DMS53 treated with DMSO at 0.1 percent for 48 hours (cell line): ENCODE data around the gene ZP1.
"Not testable (repeated sequence)": the region's sequence is repeated elsewhere in the genome, so short reads cannot be mapped to it uniquely, and the experiment has no call there.

ENCODE experiments used
- DNase-seq: peaks from one replicate; lab custom pipeline; 2025; ENCODE audit not compliant: unreplicated experiment; lab: John Stamatoyannopoulos, UW

The ZP1 gene, protein sequence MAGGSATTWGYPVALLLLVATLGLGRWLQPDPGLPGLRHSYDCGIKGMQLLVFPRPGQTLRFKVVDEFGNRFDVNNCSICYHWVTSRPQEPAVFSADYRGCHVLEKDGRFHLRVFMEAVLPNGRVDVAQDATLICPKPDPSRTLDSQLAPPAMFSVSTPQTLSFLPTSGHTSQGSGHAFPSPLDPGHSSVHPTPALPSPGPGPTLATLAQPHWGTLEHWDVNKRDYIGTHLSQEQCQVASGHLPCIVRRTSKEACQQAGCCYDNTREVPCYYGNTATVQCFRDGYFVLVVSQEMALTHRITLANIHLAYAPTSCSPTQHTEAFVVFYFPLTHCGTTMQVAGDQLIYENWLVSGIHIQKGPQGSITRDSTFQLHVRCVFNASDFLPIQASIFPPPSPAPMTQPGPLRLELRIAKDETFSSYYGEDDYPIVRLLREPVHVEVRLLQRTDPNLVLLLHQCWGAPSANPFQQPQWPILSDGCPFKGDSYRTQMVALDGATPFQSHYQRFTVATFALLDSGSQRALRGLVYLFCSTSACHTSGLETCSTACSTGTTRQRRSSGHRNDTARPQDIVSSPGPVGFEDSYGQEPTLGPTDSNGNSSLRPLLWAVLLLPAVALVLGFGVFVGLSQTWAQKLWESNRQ

DNA sequence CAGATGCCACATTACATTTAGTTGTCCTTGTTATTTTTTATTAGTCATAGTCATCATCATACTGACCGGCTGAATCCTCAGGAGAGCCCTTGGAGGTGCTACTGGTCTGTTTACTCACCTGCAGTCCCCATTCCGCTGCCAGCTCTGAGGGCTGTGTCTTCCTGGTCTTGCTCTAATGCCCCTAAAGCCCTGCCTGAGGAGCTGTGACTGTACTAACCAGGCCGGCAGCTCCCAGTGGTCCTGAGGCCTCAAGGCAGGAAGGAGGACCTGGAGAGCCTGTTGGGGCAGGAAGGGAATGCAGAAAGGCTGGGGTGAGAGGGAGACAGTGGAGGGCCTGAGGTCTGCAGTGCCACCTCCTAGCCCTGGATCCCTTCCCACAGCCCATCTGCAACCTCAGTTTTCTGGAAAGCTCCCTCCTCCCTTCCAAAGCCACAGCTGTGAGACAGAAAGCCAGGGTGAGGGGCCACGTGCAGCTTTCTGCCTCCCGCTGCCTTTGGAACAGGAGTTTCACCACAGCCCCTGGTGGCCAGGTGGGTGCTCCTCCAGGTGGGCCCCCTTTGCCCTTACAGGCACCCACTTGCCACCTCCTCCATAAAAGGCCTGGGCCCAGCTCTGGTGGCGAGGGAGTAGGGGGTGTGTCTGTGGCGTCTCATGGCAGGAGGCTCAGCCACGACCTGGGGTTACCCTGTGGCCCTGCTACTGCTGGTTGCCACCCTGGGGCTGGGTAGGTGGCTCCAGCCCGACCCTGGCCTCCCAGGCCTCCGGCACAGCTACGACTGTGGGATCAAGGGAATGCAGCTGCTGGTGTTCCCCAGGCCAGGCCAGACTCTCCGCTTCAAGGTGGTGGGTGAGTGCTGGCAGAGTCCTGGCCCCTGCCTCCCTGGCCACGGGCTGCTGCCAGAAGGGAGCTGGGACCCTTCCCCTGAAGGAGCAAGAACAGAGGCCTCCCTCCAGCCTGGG lies at the start of gene ZP1:
Gene ZP1, plus strand, starts transcription at position 632 of the 960 bp plus-strand sequence. Its CDS starts 20 bp downstream, at position 652.
- peak; percentile 96 for DNase-seq

DNA sequence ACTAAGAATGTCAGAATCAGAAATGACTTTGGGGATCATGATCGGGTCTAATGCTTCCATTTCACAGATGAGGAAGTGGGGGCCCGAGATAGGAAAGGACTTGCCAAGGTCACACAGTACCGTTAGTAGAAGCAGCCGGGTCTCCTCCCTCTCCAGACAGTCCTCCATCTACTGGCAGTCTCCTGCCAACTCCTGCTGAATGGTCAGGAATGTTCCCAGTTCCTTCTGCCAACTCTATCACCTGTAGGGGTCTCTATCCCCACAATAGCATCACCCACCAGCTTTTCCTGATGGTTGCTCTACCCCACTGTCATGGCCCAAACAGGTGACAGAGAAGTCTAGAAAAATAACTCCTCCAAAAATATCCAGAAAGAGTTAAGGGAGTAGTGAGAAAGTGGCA lies 49.3 kb upstream of the ZP1 start:
- DNase-seq: no peak

DNA sequence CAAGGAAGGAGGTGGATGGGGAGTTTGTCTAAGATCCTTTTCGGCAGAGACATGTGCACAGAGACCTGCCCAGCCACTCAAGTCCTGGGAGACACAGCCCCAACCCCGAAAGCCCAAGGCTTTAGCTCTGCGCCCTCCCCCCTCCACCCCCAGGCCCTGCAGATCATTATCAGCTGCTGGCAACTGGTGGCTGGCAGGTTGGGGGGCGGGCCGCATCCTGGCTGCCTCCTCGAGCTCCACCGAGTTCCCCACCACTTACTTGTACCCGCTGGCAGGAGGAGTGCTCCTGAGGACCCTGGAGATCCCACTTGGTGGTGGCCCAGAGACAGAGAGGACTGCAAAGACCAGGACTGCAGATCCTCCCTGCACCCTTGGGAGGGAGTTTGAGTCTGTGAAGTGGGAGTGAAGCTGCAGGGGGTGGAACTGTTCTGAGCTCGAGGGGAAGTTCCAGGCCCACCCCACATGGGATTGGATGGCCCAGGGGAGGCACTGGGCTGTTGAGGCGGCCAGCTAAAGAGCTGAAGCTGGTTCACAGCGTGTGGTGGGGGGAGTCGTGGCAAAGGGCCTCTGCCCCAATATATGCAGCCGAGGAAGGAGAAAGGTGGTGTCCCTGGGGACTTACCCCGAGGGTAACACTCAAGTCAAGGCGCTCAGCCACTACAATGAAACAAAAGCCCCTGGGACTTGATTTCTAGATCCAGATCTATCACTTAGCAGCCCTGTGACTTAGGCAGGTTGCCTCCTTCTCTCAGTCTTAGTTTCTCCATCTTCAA lies 45.3 kb upstream of the ZP1 start:
- DNase-seq: no peak

DNA sequence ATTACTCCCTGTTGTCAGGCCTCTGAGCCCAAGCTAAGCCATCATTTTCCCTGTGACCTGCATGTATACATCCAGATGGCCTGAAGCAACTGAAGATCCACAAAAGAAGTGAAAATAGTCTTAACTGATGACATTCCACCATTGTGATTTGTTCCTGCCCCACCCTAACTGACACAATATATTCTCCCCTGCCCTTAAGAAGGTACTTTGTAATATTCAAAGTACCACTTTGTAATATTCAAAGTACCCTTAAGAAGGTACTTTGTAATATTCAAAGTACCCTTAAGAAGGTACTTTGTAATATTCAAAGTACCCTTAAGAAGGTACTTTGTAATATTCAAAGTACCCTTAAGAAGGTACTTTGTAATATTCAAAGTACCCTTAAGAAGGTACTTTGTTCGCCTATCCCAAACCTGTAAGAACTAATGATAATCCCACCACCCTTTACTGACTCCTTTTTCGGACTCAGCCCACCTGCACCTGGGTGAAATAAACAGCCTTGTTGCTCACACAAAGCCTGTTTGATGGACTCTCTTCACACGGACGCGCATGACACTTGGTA lies 43.5 kb upstream of the ZP1 start:
- not testable (repeated sequence) for DNase-seq

DNA sequence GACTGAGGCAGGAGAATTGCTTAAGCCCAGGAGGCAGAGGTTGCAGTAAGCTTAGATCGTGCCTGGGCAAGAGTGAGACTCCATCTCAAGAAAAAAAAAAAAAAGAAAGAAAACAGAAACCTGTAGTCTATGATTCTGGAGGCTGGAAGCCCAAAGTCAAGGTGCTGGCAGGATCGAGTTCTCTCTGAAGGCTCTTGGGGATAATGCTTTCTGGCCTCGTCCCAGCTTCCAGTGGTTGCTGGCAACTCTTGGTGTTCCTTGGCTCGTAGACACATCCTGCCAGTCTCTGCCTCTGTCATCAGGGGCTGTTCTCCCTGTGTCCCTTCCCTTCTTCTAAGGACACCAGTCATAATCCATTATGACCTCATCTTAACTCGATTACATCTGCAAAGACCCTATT lies 42.2 kb upstream of the ZP1 start:
- DNase-seq: no peak

DNA sequence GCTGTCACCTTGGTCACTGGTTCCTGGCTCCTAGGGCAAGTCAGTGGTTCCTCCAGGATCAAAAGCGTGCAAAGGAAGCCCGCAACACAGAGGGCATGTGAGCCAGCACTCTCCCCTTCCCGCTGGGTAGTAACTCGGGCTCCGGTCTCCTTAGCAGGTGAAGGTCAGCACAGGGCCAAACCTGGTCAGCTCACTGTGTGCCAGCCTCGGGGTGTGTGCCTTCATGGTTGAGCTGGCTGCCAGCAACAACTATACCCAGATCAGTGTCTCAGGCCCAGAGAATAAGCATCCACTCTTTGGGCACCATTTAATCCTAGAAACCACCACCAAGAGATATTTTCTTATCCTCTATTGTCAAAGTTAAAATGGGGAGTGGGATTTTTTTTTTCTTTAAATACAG lies 41.6 kb upstream of the ZP1 start:
- no peak for DNase-seq

DNA sequence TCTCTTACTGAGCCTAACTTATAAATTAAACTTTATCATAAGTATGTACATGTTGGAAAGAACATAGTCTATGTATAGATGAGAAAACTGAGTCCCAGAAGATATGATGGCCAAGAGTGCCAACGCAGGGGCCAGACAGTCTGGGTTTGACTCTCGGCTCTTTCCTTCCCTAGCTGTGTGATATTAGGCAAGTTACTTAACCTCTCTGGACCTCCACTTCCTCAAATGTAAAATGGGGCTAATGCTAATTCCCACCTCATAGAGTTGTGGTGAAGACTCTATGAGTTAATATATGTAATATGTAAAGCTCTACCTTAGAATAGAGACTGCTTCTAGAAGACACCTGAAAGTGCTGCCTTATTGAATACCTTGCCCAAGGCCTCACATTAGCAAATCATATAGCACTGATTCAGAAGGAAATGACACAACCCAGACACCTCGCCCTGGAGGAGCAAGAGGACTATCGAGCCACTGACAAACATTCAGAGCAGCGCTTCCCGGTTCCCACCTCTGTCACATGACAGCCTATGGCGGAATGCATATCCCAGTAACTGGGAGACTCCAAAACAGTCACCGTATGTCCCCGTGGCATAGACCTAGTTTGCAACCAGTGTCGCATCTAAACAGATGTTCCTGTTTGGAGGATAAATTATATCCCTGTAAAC lies 36.7 kb upstream of the ZP1 start:
- no peak for DNase-seq

DNA sequence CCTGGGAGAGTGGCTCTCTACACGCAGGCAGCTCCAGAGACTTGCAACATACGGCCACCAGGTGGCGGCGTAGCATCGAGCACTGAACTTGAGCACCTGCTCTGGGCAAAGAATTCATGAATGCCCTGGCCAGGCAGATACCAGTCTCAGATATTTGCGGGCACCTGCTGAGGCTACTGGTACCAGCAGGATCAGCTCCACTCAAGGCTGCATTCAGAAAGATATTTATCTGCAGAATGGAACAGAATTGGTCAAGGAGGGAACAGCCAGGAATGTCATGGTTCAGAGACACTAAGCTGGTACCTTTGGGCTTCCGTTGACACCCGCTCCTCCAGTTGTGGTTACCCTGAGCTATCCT lies 36.2 kb upstream of the ZP1 start:
- peak; percentile 91 for DNase-seq

DNA sequence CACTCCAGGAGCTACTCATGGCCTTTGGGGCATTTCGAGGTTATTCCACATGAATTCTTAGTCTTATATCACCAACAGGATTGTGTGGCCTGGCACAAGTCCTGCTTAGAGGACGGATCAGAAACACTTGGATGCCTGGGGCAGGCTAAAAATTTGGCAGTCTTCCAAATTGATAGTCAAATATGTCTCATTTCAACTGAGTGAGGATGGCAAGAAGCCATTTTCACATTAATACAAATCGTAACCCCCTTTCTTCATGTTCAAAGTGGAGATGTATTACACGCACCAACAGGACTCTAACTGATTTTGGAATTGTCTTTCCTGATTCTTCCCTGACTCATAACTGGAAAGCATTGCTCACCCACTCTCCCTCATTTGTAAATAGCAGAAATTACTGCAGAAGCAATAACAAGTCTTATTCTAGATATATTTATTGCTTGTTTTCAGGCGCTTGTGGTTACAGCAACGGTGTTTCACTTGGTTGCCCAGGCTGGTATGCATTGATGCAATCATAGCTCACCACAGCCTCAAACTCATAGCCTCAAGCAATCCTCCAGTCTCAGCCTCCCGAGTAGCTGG lies 35.8 kb upstream of the ZP1 start:
- DNase-seq: no peak

DNA sequence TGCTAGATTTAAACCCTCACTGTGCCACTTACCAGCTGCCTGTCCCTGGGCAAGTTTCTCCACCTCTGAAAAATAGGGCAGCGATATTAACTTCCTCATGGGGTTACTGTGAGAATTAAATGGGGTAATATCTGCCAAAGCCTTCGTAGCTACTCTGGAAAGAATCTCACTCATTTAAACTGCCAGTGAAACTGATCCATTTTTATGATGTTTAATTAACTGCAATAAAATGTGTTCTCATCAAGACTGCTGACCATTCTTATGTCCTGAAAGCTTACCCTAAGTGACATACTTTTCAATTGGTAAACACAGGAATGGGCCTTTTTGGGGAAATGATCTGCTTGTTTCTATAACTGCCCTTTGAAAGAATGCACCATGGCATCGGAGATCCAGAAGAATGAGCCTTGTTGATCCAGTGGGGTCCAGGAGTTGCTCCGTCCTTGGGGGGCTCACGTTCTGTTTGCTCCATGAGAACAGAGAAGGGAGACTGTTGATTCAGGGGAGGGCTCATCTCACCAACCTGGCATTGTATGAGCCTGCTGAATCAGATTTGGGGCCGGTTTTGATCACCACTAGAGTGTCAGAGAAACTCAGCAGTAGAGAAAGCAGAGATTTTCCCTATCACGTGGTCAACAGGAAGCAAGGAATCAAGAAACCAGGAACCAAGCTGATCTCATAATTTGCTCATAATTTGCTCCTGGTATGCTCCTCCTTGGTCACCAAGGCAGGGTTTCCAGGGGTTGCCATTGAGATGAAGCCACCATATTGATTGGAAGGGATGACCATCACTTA lies 32.4 kb upstream of the ZP1 start:
- DNase-seq: no peak

DNA sequence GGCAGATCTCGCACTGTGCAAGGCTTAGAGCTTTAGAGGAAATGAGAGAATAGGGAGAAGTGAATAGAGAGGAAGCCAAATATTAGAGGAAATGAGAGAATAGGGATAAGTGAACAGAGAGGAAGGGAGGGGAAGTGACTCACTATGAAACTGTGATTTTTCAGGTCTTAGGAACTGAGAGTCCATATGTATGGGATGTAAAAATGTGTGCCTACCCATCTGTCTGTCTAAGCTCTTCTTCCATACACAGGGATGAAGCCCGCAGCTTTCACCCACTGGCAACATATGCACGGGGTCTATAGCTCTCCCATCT lies 31.9 kb upstream of the ZP1 start:
- DNase-seq: no peak

DNA sequence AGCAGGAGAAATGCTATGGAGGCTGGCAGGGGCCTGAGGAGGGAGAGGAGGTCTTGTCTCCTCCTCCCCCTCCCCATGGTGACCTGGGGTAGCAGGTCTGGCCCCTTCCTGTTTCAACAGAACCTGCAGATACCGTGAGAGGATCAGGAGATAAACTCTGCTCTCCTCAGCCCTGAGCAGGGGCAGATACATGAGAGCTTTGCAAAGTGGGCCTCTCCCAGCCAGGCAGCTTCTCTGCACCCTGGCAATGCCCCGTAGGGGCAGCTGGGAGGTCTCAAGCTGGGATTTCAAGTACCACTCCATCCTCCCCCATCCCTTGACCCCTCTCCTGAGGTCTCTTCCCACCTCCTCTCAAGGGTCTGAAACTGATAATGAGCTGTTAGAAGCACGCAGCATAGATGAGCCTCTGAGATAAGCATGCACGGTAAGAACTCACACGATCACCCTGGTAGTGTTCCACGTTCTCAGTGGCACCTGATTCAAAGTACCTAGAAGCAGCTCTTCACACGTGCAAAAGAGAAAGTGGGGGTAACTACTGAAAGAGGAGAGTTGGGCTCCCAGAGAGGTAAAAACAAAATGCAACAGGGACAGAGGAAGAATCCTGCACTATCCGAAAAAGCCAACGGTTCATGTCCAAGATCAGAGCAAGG lies 30.4 kb upstream of the ZP1 start:
- DNase-seq: no peak

DNA sequence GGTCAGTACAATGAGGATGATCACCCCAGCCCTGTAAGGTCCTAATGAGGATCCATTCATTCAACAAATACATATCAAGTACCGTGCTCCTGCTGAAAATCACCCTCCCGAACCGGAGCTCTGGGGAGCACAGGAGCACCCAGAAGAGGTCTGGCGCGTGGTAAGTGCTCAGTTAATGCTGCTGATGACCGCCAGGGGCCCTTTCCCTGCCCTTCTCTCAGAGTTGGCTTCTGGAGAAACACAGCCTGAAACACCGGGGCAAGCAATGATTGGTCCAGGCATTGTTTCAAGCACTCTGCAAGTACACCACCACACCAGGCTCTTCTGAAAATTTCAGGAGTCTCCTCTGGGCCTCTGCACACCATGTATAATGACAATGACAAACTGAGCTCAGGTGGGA lies 29.2 kb upstream of the ZP1 start:
- no peak for DNase-seq

DNA sequence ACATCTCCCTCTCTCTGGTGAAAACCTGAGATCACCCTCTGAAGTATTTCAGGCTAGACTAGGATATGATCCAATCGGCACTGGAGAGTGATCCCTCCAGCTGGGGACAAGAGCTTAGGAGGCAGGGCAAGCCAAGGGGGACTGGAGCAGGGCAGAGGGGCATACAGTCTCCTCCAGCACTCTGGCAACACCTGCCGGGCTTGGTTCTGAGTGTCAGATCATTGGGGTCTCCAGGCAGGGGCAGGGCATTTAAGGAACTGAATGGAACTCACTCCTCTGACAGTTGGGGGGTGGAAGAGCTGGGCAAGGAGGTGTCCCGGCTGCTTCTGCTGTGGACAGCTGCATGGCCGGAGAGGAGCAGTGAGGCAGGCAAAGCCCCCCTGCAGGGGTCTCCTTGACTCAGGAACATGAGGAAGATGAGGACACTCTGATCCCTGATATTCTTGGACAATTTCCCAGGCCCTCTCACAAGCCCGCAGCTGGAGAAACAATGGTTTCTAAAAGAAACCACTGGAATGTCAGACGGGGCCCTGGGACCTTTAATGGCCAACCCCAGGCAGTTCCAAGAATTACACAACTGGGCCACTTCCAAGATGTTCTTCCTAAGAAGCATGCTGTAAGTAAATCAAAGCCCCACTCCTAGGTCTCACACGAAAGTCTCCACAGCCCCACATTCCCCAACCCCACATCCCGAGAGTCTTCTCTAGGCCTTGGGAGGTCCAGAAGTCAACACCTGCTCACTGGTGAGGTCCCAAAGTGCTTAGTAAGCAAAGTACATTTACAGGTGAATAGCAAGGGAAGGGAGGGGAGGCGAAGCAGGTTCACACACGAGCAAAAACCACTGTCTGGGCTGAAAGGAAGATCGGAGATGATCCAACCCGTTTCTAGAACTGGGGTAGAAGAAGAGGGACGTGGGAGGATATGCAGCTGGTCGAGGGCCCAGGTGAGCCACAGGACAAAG lies 26.6 kb upstream of the ZP1 start:
- DNase-seq: no peak

DNA sequence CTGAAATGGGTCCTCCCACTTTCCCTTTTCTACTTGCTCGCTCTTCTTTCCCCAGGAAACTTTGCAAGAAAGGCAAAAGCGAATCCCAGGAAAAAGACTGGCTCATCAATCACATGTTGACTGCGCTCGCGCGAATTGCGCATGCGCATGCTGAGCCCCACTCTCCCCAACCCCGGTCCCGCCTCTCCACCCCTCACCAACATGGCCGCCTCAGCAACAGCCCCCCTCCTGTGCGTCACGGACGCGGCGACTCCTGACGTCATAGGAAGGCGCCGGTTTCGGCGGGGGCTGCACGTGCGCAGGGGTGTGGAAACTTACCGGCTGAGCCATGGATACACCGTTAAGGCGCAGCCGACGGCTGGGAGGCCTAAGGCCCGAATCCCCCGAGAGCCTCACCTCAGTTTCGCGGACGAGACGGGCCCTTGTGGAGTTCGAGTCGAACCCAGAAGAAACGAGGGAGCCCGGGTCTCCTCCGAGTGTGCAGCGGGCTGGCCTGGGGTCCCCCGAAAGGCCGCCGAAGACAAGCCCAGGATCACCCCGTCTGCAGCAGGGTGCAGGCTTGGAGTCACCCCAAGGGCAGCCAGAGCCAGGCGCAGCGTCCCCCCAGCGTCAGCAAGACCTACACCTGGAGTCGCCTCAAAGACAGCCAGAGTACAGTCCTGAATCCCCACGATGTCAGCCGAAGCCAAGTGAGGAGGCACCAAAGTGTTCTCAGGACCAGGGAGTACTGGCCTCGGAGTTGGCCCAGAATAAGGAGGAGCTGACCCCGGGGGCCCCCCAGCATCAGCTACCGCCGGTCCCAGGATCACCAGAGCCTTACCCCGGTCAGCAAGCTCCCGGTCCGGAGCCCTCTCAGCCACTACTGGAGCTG lies 25.3 kb upstream of the ZP1 start, which contains the start of gene CCDC86:
Gene CCDC86, plus strand, starts transcription at position 317 of the 871 bp plus-strand sequence. Its CDS starts 12 bp downstream, at position 329.
- DNase-seq: peak; percentile 84
